ENCODE data around the gene TAF4B.

The TAF4B gene

GRCh38 chr18:26383454-26384270 lies 157.4 kb downstream of the TAF4B start:
- no peak for DNase-seq

GRCh38 chr18:26386002-26386401 lies 159.8 kb downstream of the TAF4B start:
- no peak for DNase-seq

- no peak for DNase-seq
Observed at GRCh38 chr18:26386441-26386840, 160.2 kb downstream of the TAF4B start.

GRCh38 chr18:26394047-26394654 lies 167.9 kb downstream of the TAF4B start:
- DNase-seq, result no peak

GRCh38 chr18:26397019-26397418 lies 170.8 kb downstream of the TAF4B start:
- no peak for DNase-seq

GRCh38 chr18:26403491-26403890 lies 177.2 kb downstream of the TAF4B start:
- no peak for DNase-seq

GRCh38 chr18:26405190-26405801 lies 179.1 kb downstream of the TAF4B start:
- no peak for DNase-seq

GRCh38 chr18:26406324-26406723 lies 180.1 kb downstream of the TAF4B start:
- no peak for DNase-seq

- no peak for DNase-seq
Observed at GRCh38 chr18:26406854-26407517, 180.7 kb downstream of the TAF4B start.

GRCh38 chr18:26407736-26408601 lies 181.7 kb downstream of the TAF4B start:
- DNase-seq, result no peak

GRCh38 chr18:26409091-26409490 lies 182.8 kb downstream of the TAF4B start:
- DNase-seq, result no peak

GRCh38 chr18:26414901-26415440 lies 188.7 kb downstream of the TAF4B start:
- DNase-seq, result no peak

- no peak for DNase-seq
Observed at GRCh38 chr18:26415631-26416030, 189.4 kb downstream of the TAF4B start.

- no peak for DNase-seq
Observed at GRCh38 chr18:26416652-26417150, 190.5 kb downstream of the TAF4B start.

GRCh38 chr18:26417190-26417589 lies 190.9 kb downstream of the TAF4B start:
- DNase-seq, result no peak

- DNase-seq, result no peak
Observed at GRCh38 chr18:26418225-26418624, 192.0 kb downstream of the TAF4B start.

- DNase-seq, result no peak
Observed at GRCh38 chr18:26419746-26420145, 193.5 kb downstream of the TAF4B start.

- DNase-seq, result no peak
Observed at GRCh38 chr18:26421503-26421902, 195.3 kb downstream of the TAF4B start.

GRCh38 chr18:26421931-26422330 lies 195.7 kb downstream of the TAF4B start:
- DNase-seq, result no peak

- DNase-seq, result no peak
Observed at GRCh38 chr18:26422472-26423162, 196.4 kb downstream of the TAF4B start.

- DNase-seq, result no peak
Observed at GRCh38 chr18:26424428-26425147, 198.3 kb downstream of the TAF4B start.

All from activated CD4-positive, alpha-beta T cell treated with anti-CD3 and anti-CD28 coated beads for 1 hour (primary cell).